ACC112 (cell line): ENCODE measurements around the gene ECD.

Experiments
- H2AFZ ChIP-seq: fragments of 200-600 bp; sonication (generic); one replicate; pipeline ENCODE4 v1.6.0; 2017; ENCODE audit warnings: antibody characterized with exemption, low read length; ENCODE audit not compliant: unreplicated experiment
- H3K27ac ChIP-seq: fragments of 200-600 bp; sonication (generic); 2 replicates; pipeline ENCODE4 v1.5.1; 2014; ENCODE audit warnings: low read depth, mild to moderate bottlenecking, antibody characterized with exemption, low read length, moderate library complexity
- H3K27me3 ChIP-seq: fragments of 200-600 bp; sonication (generic); 2 replicates; pipeline ENCODE4 v1.6.1; 2014; ENCODE audit warnings: mild to moderate bottlenecking, antibody characterized with exemption, low read length, moderate library complexity, mixed read lengths; ENCODE audit not compliant: insufficient read depth
- H3K36me3 ChIP-seq: fragments of 200-600 bp; sonication (generic); 2 replicates; pipeline ENCODE4 v1.6.1; 2016; ENCODE audit warnings: mild to moderate bottlenecking, antibody characterized with exemption, low read length, moderate library complexity, mixed read lengths; ENCODE audit not compliant: insufficient read depth
- H3K4me1 ChIP-seq: fragments of 200-600 bp; sonication (generic); one replicate; pipeline ENCODE4 v1.6.1; 2016; ENCODE audit warnings: low read length, mixed read lengths; ENCODE audit not compliant: insufficient read depth, unreplicated experiment, control insufficient read depth
- H3K4me3 ChIP-seq: fragments of 200-600 bp; sonication (generic); 2 replicates; pipeline ENCODE4 v1.5.1; 2014; ENCODE audit warnings: mild to moderate bottlenecking, low read depth, low read length
- H3K79me2 ChIP-seq: fragments of 200-600 bp; sonication (generic); one replicate; pipeline ENCODE4 v1.6.0; 2016; ENCODE audit warnings: low read length; ENCODE audit not compliant: control insufficient read depth, unreplicated experiment, insufficient read depth

Gene ECD

GRCh38 chr10:73186266-73186665, 18.5 kb upstream of the ECD start:
- Histone ChIP-seq H3K27me3 (no peaks in the 10 kb centered on the region), H3K4me3 (no peak overlapping the region), H3K4me1 (peaks cover 14% of the 10 kb centered on the region), H3K36me3 (peaks cover 10% of the 10 kb centered on the region), H3K27ac (no peak overlapping the region), H2AFZ (no peak overlapping the region), H3K79me2 (no peaks in the 10 kb centered on the region)

GRCh38 chr10:73183667-73184281, 16.0 kb upstream of the ECD start:
- Histone ChIP-seq H3K4me1 (peaks cover 14% of the 10 kb centered on the region), H2AFZ (no peak overlapping the region), H3K27ac (peak overlapping the region; percentile 43), H3K4me3 (no peak overlapping the region), H3K27me3 (no peaks in the 10 kb centered on the region), H3K79me2 (no peaks in the 10 kb centered on the region), H3K36me3 (peaks cover 18% of the 10 kb centered on the region)

DNA sequence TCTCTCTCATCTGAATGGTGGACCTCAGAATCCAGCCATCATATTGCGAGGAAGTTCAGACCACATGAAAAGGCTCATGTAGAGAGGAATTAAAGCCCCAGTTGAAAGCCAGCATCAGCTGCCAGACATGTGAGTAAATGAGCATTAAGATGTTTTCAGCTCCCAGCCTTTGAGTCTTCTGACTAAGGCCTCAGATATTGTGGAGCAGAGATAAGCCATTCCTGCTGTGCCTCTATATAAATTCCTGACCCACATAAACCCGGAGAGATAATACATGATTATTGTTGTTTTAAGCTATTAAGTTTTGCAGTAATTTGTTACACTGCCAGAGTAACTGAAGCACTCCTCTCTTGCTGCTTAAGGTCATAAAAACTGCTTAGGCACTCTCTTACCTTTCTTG, 14.8 kb upstream of the ECD start:
- H3K4me3 ChIP-seq, result no peak overlapping the region
- no peak overlapping the region for H2AFZ ChIP-seq

GRCh38 chr10:73174148-73174925, 6.5 kb upstream of the ECD start:
- no peaks in the 10 kb centered on the region for H3K27me3 ChIP-seq
- H3K4me1 ChIP-seq, result no peaks in the 10 kb centered on the region
- no peak overlapping the region for H3K27ac ChIP-seq
- H3K4me3 ChIP-seq, result no peak overlapping the region
- H2AFZ ChIP-seq, result no peak overlapping the region
- H3K79me2 ChIP-seq, result peaks cover 3% of the 10 kb centered on the region
- H3K36me3 ChIP-seq, result peaks cover 4% of the 10 kb centered on the region; the same call in 1 of the 2 replicates

More for the DNA sequence above, 14.8 kb upstream of the ECD start:
- H3K27me3 ChIP-seq, result no peaks in the 10 kb centered on the region
- H3K79me2 ChIP-seq, result no peaks in the 10 kb centered on the region
- peak overlapping the region; percentile 17; the same call in 1 of the 2 replicates for H3K27ac ChIP-seq
- peaks cover 14% of the 10 kb centered on the region for H3K4me1 ChIP-seq
- H3K36me3 ChIP-seq, result peaks cover 18% of the 10 kb centered on the region

DNA sequence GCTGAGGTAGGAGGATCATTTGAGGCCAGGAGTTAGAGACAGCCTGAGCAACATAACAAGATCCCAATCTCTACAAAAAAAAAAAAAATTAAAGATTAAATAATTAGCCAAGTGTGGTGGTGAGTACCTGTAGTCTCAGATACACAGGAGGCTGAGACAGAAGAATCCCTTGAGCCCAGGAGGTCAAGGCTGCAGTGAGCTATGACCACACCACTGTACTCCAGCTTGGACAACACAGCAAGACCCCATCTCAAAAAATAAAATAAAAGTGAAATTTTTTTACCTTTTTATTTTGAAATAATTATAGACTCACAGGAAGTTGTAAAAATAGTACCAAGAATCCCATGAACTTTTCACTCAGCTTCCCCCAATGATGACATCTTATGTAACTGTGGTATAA, 5.1 kb upstream of the ECD start:
- Histone ChIP-seq H3K36me3 (peaks cover 4% of the 10 kb centered on the region; the same call in 1 of the 2 replicates), H3K27ac (no peak overlapping the region), H3K27me3 (no peaks in the 10 kb centered on the region), H3K4me1 (peaks cover 3% of the 10 kb centered on the region), H2AFZ (no peak overlapping the region), H3K4me3 (no peak overlapping the region), H3K79me2 (peaks cover 16% of the 10 kb centered on the region)

GRCh38 chr10:73169320-73169719, 1.5 kb upstream of the ECD start:
- no peaks in the 10 kb centered on the region for H3K27me3 ChIP-seq
- no peak overlapping the region for H2AFZ ChIP-seq
- H3K79me2 ChIP-seq, result peaks cover 46% of the 10 kb centered on the region
- peaks cover 15% of the 10 kb centered on the region for H3K4me1 ChIP-seq
- no peak overlapping the region for H3K27ac ChIP-seq
- no peak overlapping the region for H3K4me3 ChIP-seq
- H3K36me3 ChIP-seq, result peaks cover 3% of the 10 kb centered on the region; the same call in 1 of the 2 replicates

DNA sequence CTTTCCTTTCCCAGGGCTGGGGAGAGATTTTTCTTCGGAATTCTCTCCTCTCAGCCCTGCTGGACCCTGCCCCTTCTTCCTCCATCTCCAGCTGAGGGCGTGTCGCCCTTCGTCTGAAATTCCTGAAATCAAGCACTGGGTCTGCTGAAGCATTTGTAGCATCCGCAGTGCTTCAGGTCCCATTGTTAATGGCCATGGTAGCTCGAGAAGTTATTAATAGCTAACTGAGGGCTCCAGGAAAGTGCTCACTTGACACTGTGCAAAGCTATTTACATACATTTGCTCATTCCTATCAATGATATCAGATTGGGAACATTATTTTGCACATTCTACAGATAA, 626 bp upstream of the ECD start:
- peaks cover 51% of the 10 kb centered on the region for H3K79me2 ChIP-seq

GRCh38 chr10:73167458-73167782, 388 bp downstream of the ECD start:
- peak overlapping the region; percentile 86 for H3K27ac ChIP-seq
- H3K4me1 ChIP-seq, result peaks cover 19% of the 10 kb centered on the region
- peak overlapping the region; percentile 86 for H3K4me3 ChIP-seq
- H3K79me2 ChIP-seq, result peaks cover 59% of the 10 kb centered on the region
- peak overlapping the region; percentile 92 for H2AFZ ChIP-seq
- peaks cover 4% of the 10 kb centered on the region for H3K36me3 ChIP-seq
- H3K27me3 ChIP-seq, result no peaks in the 10 kb centered on the region

More for the DNA sequence above, 626 bp upstream of the ECD start:
- peak overlapping the region; percentile 95 for H2AFZ ChIP-seq
- H3K27me3 ChIP-seq, result no peaks in the 10 kb centered on the region
- H3K4me3 ChIP-seq, result peak overlapping the region; percentile 86
- peaks cover 19% of the 10 kb centered on the region for H3K4me1 ChIP-seq
- peaks cover 3% of the 10 kb centered on the region for H3K36me3 ChIP-seq
- H3K27ac ChIP-seq, result peak overlapping the region; percentile 86

DNA sequence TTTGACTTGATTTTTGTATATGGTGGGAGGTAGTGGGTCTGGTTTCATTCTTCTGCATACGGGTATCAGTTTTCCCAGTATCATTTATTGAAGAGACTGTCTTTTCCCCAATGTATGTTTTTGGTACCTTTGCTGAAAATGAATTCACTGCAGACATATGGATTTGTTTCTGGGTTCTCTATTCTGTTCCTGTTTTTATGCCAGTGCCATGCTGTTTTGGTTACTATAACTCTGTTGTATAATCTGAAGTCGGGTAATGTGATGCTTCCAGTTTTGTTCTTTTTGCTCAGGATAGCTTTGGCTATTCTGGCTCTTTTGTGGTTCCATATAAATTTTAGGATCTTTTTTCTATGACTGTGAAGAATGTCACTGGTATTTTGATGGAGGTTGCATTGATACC, 836 bp downstream of the ECD start:
- H3K27ac ChIP-seq, result peak overlapping the region; percentile 86
- H3K4me3 ChIP-seq, result peak overlapping the region; percentile 86
- peaks cover 19% of the 10 kb centered on the region for H3K4me1 ChIP-seq
- peaks cover 64% of the 10 kb centered on the region for H3K79me2 ChIP-seq
- peaks cover 9% of the 10 kb centered on the region for H3K36me3 ChIP-seq
- H3K27me3 ChIP-seq, result no peaks in the 10 kb centered on the region
- no peak overlapping the region for H2AFZ ChIP-seq

DNA sequence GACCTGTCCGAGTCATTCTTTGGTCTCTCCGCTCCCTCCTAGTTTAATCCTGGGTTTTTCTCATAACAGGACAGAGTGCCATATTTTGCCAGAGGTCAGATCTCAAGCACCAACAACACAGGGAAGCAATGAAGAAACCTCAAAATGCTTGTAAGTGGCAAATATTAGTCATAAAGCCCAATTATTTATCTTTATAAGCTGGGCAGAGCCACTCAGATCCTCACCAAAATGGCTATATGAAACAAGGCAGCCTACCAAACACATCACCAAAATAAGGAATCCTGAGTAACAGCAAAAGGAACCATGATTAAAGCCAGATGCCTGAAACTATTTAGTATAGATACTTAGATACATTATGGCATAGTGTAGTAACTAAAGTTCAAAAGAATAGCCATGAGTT, 4.7 kb downstream of the ECD start:
- Histone ChIP-seq H3K27ac (peak overlapping the region; percentile 60; the same call in 1 of the 2 replicates), H3K36me3 (peaks cover 15% of the 10 kb centered on the region), H3K79me2 (peaks cover 68% of the 10 kb centered on the region), H3K27me3 (no peaks in the 10 kb centered on the region), H3K4me3 (no peak overlapping the region), H3K4me1 (peaks cover 16% of the 10 kb centered on the region), H2AFZ (no peak overlapping the region)

DNA sequence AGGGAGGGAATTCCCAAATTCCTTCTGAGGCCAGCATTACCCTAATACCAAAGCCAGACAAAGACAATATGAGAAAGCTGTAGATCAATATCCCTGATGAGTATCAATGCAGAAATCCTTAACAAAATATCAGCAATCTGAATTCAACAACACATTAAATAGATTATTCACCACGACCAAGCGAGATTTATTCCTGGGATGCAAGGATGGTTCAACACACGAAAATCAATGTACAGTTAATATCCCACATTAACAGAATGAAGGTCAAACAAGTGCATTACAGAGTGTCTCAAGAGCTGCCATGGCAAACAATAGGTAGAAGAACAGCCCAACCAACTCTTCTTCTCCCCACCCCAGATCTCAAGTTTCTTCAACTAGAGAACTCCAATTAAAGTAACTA, 6.1 kb downstream of the ECD start:
- peaks cover 12% of the 10 kb centered on the region for H3K4me1 ChIP-seq
- no peak overlapping the region for H3K27ac ChIP-seq
- H2AFZ ChIP-seq, result no peak overlapping the region
- H3K79me2 ChIP-seq, result peaks cover 57% of the 10 kb centered on the region
- peaks cover 16% of the 10 kb centered on the region for H3K36me3 ChIP-seq
- no peaks in the 10 kb centered on the region for H3K27me3 ChIP-seq
- no peak overlapping the region for H3K4me3 ChIP-seq
